GM12801 (cell line): ENCODE results near the gene PANX2.

Source experiments
- TF ChIP-seq, protein P1 (sequence below): IDR thresholded peaks from one replicate; pipeline ENCODE4 v1.5.1; 2011; ENCODE audit warnings: control low read depth; ENCODE audit not compliant: insufficient read length; ENCODE audit errors: extremely low read depth

The PANX2 gene, protein sequence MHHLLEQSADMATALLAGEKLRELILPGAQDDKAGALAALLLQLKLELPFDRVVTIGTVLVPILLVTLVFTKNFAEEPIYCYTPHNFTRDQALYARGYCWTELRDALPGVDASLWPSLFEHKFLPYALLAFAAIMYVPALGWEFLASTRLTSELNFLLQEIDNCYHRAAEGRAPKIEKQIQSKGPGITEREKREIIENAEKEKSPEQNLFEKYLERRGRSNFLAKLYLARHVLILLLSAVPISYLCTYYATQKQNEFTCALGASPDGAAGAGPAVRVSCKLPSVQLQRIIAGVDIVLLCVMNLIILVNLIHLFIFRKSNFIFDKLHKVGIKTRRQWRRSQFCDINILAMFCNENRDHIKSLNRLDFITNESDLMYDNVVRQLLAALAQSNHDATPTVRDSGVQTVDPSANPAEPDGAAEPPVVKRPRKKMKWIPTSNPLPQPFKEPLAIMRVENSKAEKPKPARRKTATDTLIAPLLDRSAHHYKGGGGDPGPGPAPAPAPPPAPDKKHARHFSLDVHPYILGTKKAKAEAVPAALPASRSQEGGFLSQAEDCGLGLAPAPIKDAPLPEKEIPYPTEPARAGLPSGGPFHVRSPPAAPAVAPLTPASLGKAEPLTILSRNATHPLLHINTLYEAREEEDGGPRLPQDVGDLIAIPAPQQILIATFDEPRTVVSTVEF

DNA sequence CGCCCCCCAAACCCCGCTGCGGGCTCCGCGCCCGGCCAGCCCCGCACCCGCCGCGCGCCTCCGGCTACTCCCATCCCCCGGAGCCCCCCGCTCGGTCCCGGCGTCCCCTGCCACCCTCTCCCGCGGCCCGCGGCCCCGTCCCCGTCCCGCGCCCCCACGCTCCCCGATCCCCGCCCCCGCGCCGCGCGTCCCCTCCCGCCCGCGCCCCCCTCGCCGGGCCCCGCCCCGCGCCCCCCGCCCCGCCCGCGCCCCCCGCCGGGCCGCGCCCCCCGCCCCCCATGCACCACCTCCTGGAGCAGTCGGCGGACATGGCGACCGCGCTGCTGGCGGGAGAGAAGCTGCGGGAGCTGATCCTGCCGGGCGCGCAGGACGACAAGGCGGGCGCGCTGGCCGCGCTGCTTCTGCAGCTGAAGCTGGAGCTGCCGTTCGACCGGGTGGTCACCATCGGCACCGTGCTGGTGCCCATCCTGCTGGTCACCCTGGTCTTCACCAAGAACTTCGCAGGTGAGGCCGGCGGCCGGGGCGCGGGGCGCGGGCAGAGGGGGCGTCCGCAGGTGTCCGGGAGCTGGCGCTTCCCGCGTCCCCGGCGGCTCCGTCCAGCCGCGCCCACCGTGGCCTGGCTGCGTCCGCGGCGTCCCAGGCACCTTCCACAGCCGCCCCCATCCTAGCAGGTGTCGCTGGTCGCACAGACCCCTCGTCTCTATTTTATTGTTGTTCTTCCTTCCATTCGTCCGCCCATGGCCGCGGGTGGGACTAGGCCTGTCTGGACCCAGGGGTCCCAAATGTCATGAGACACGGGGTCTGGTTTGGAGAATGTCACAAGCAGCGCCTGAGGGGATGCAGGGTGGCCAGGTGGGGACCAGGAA is at the start of gene PANX2:
Gene PANX2 (plus strand): TSS at position 279 of the 866 bp plus-strand sequence. CDS start 0 bp downstream, at position 279.
- TF ChIP-seq, protein P1, sequence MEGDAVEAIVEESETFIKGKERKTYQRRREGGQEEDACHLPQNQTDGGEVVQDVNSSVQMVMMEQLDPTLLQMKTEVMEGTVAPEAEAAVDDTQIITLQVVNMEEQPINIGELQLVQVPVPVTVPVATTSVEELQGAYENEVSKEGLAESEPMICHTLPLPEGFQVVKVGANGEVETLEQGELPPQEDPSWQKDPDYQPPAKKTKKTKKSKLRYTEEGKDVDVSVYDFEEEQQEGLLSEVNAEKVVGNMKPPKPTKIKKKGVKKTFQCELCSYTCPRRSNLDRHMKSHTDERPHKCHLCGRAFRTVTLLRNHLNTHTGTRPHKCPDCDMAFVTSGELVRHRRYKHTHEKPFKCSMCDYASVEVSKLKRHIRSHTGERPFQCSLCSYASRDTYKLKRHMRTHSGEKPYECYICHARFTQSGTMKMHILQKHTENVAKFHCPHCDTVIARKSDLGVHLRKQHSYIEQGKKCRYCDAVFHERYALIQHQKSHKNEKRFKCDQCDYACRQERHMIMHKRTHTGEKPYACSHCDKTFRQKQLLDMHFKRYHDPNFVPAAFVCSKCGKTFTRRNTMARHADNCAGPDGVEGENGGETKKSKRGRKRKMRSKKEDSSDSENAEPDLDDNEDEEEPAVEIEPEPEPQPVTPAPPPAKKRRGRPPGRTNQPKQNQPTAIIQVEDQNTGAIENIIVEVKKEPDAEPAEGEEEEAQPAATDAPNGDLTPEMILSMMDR = no peak

DNA sequence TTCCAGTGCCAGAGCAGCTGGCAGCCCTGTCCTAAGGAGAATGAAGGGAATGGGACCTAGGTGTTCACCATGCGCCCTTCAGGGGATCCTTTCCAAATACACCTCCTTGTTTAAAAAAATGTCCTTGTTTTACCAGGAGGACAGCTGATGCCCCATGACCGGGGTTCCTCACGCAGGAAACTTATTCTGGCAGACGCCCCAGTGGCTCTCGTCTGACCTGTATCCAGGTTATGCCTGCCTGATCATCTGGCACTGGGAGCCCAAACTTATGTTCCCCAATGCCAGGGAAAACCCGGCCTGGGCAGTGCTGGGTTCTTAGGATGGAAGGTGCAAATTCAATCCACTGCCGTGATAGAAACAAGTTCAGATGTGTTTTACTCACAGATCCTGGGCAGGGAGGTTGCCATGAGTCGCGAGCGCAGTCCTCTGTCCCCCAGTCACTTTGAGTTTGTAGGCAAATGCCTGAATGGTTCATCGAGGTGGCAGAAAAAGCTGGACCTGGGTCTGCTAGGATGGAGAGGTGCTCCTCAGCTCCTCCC is 49.3 kb upstream of the PANX2 start:
- TF ChIP-seq, protein P1 = no peak

DNA sequence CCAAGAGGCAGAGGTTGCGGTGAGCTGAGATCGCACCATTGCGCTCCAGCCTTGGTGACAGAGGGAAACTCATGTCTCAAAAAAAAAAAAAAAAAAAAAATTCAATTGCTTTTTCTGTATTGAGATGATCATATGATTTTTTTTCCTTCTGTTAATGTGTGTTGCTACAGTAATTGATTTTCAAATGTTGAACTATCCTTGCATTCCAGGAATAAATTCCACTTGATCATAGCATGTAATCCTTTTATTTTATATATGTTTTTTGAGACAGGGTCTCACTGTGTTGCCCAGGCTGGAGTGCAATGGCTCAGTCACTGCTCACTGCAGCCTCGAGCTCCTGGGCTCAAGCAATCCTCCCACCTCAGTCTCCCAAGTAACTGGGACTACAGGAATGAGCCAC is 47.4 kb upstream of the PANX2 start:
- TF ChIP-seq, protein P1 = no peak

GRCh38 chr22:50125029-50125428 is 45.5 kb upstream of the PANX2 start:
- TF ChIP-seq, protein P1 = no peak

DNA sequence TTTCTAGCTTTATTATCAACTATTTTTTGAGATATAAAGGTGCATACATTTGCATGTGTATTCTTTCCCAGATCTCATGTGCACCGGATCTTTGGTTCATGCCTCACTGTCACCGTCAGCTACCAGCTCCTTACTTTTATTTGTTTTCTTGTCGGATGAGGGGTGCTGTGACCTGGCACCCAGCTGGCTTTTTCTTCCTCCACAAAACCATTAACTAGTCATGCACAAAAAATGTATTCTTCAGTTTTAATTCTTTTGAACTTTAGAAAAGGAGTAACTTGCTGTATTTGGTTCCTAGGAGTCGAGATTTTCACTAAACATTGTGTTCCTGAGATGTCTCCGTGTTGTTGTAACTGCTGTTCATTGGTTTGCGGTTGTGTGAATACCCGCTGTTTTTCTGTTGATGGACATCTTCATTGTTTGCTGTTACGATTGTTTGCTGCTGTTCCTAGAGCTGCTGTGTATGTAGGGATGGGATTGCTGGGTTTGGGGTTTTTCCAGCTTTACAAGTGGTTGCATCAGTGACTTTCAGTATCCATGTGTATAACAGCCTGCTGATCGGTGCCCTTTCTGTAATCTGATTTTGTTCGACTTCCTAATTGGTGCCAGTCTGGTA is 41.3 kb upstream of the PANX2 start:
- TF ChIP-seq, protein P1 = no peak

GRCh38 chr22:50131894-50132293 is 38.6 kb upstream of the PANX2 start:
- TF ChIP-seq, protein P1 = no peak
